ENCODE data around the gene INA.

The INA gene

DNA sequence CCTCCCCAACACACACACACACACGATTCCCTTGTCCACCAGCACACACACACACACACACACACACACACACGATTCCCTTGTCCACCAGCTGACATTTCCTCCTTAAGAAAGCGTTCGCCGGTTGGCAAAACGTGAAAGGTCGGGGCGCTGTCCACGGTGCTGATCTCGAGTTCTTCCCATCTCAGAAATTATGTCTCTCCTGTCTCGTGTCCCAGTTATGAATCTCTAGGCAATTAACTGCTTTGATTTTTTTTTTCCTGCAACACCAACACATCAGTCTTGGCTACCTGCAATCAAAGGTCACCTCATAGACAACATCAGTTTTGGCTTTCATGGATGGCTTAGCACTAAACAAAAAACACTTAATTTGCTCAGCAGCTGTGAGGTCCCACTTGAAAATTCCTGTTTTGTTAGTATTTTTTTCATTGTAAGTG lies 1.9 kb downstream of the INA start:
- H2AFZ ChIP-seq (ENCODE audit: low read length), result no peak overlapping the region

DNA sequence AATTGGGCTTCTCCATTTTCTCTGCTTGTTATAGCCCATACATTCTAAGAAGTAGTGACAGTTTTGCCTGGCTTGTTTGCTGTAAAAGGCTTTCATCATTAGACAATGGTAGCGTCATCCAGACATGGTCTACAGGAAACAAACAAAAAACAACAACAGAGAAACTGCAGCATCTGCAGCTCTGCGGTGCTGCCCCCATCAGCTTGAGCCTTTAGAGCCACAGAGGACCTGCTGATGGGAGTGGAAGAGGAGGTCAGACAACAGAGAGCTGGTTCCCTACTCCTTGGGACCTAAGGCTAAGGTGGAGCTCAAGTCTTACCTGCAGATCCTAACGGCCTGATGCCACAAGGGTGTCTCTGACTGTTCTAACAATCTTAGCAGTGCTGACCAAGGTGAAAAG lies 3.1 kb downstream of the INA start:
- H2AFZ ChIP-seq (ENCODE audit: low read length), result no peak overlapping the region
- TF ChIP-seq EZH2 (IDR thresholded peaks at IDR 0.05; ENCODE audit: borderline replicate concordance, low read length), result no peak
- TF ChIP-seq, protein P1, sequence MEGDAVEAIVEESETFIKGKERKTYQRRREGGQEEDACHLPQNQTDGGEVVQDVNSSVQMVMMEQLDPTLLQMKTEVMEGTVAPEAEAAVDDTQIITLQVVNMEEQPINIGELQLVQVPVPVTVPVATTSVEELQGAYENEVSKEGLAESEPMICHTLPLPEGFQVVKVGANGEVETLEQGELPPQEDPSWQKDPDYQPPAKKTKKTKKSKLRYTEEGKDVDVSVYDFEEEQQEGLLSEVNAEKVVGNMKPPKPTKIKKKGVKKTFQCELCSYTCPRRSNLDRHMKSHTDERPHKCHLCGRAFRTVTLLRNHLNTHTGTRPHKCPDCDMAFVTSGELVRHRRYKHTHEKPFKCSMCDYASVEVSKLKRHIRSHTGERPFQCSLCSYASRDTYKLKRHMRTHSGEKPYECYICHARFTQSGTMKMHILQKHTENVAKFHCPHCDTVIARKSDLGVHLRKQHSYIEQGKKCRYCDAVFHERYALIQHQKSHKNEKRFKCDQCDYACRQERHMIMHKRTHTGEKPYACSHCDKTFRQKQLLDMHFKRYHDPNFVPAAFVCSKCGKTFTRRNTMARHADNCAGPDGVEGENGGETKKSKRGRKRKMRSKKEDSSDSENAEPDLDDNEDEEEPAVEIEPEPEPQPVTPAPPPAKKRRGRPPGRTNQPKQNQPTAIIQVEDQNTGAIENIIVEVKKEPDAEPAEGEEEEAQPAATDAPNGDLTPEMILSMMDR (IDR thresholded peaks at IDR 0.05; ENCODE audit: low read length), result no peak
- H3F3A ChIP-seq (ENCODE audit: insufficient read depth, low read length), result no peaks in the 10 kb centered on the region
- no peaks in the 10 kb centered on the region for H3K27me3 ChIP-seq (ENCODE audit: insufficient read depth, low read length)
- no peak overlapping the region for H3K4me2 ChIP-seq (ENCODE audit: low read length)
- H3K9ac ChIP-seq (ENCODE audit: low read length), result no peak overlapping the region
- H4K20me1 ChIP-seq (ENCODE audit: insufficient read depth, low read length), result no peaks in the 10 kb centered on the region
- no peak overlapping the region for H3K27ac ChIP-seq (ENCODE audit: low read depth, low read length, poor library complexity, severe bottlenecking)
- H3K4me3 ChIP-seq (ENCODE audit: low read depth, low read length, poor library complexity, severe bottlenecking), result no peak overlapping the region
- no peaks in the 10 kb centered on the region for H3K9me2 ChIP-seq (ENCODE audit: low read depth, low read length)
- H3K4me1 ChIP-seq (ENCODE audit: insufficient read depth, low read length, severe bottlenecking), result no peaks in the 10 kb centered on the region
- no peaks in the 10 kb centered on the region for H3K9me3 ChIP-seq (ENCODE audit: low read length)
- H3K79me2 ChIP-seq (ENCODE audit: insufficient read depth, low read length), result no peaks in the 10 kb centered on the region
- H3K36me3 ChIP-seq (ENCODE audit: insufficient read depth, low read length), result no peaks in the 10 kb centered on the region

More for the DNA sequence above, 1.9 kb downstream of the INA start:
- Histone ChIP-seq H3K9me3 (ENCODE audit: low read length) (no peaks in the 10 kb centered on the region), H3K36me3 (ENCODE audit: insufficient read depth, low read length) (no peaks in the 10 kb centered on the region), H3F3A (ENCODE audit: insufficient read depth, low read length) (no peaks in the 10 kb centered on the region), H3K9me2 (ENCODE audit: low read depth, low read length) (no peaks in the 10 kb centered on the region), H3K9ac (ENCODE audit: low read length) (no peak overlapping the region), H3K4me2 (ENCODE audit: low read length) (no peak overlapping the region), H3K27ac (ENCODE audit: low read depth, low read length, poor library complexity, severe bottlenecking) (no peak overlapping the region), H3K4me1 (ENCODE audit: insufficient read depth, low read length, severe bottlenecking) (no peaks in the 10 kb centered on the region), H3K27me3 (ENCODE audit: insufficient read depth, low read length) (no peaks in the 10 kb centered on the region), H4K20me1 (ENCODE audit: insufficient read depth, low read length) (no peaks in the 10 kb centered on the region), H3K79me2 (ENCODE audit: insufficient read depth, low read length) (no peaks in the 10 kb centered on the region), H3K4me3 (ENCODE audit: low read depth, low read length, poor library complexity, severe bottlenecking) (no peak overlapping the region)
- TF ChIP-seq EZH2 (IDR thresholded peaks at IDR 0.05; ENCODE audit: borderline replicate concordance, low read length), result no peak
- TF ChIP-seq, protein P1 (IDR thresholded peaks at IDR 0.05; ENCODE audit: low read length), result no peak

DNA sequence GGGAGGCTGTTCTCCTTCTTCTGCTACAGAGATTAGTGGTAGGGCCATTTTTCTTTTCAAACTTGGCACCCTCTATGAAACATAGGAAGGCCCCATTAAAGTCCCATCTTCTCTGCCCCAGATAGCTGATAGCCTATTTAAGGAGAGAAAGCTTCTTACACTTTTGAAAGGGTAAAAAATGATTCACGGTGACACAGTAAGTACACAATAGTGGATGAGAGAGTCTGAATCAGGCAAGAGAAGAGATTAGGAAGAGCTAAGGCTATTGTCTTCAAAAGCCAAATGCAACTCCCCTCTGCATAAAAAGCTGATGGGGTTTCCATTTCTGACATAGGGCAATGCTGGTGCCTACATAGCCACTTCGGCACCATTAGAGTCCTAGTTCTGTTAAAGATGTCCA lies 3.6 kb downstream of the INA start:
- no peaks in the 10 kb centered on the region for H3F3A ChIP-seq (ENCODE audit: insufficient read depth, low read length)
- H3K4me1 ChIP-seq (ENCODE audit: insufficient read depth, low read length, severe bottlenecking), result no peaks in the 10 kb centered on the region
- H3K27me3 ChIP-seq (ENCODE audit: insufficient read depth, low read length), result no peaks in the 10 kb centered on the region
- H3K4me3 ChIP-seq (ENCODE audit: low read depth, low read length, poor library complexity, severe bottlenecking), result no peak overlapping the region
- H3K27ac ChIP-seq (ENCODE audit: low read depth, low read length, poor library complexity, severe bottlenecking), result no peak overlapping the region
- H3K9me3 ChIP-seq (ENCODE audit: low read length), result no peaks in the 10 kb centered on the region
- H3K36me3 ChIP-seq (ENCODE audit: insufficient read depth, low read length), result no peaks in the 10 kb centered on the region
- TF ChIP-seq, protein P1 (IDR thresholded peaks at IDR 0.05; ENCODE audit: low read length), result no peak
- no peak for TF ChIP-seq EZH2 (IDR thresholded peaks at IDR 0.05; ENCODE audit: borderline replicate concordance, low read length)
- H3K9ac ChIP-seq (ENCODE audit: low read length), result no peak overlapping the region
- no peaks in the 10 kb centered on the region for H3K9me2 ChIP-seq (ENCODE audit: low read depth, low read length)
- no peak overlapping the region for H2AFZ ChIP-seq (ENCODE audit: low read length)
- H3K4me2 ChIP-seq (ENCODE audit: low read length), result no peak overlapping the region
- H4K20me1 ChIP-seq (ENCODE audit: insufficient read depth, low read length), result no peaks in the 10 kb centered on the region
- H3K79me2 ChIP-seq (ENCODE audit: insufficient read depth, low read length), result no peaks in the 10 kb centered on the region
